A673 (cell line): ENCODE measurements around the gene FGR. TPM values are rescaled to one million over a fixed set of nuclear protein-coding genes. Genes with fewer than 3 reads are reported as not detected.

Experiments
- BruUV-seq: library from RNA; stranded (reverse); fragments of 400-500 nt; replicated peaks from 2 replicates; lab custom pipeline; 2021; lab: Mats Ljungman, UMichigan
- CTCF ChIA-PET: fragments of 300-600 bp; sonication (Branson Sonifier 250); formaldehyde crosslinking; loops from one replicate; lab custom pipeline; 2022; ENCODE audit warnings: antibody characterized with exemption; lab: Charles Lee
- POLR2A ChIA-PET: fragments of 300-600 bp; sonication (Branson Sonifier 250); formaldehyde crosslinking; loops from one replicate; lab custom pipeline; 2022; ENCODE audit warnings: antibody characterized with exemption; ENCODE audit not compliant: low non-redundant PET; lab: Charles Lee
- DNase-seq: peaks from one replicate; pipeline ENCODE4 v3.0.0-alpha.2; 2015; ENCODE audit warnings: low spot score
- H3K27ac ChIP-seq: fragments of 200-600 bp; sonication (generic); 2 replicates; pipeline ENCODE4 v1.5.1; 2016; ENCODE audit warnings: mixed run types, low read depth, mild to moderate bottlenecking, mixed read lengths, antibody characterized with exemption, low read length; ENCODE audit not compliant: poor library complexity, severe bottlenecking
- H3K27me3 ChIP-seq: fragments of 200-600 bp; sonication (generic); replicated peaks from 2 replicates; pipeline ENCODE4 v1.6.1; 2017; ENCODE audit warnings: mixed run types, low read depth, mild to moderate bottlenecking, mixed read lengths, antibody characterized with exemption, low read length; ENCODE audit not compliant: insufficient read depth, poor library complexity
- H3K36me3 ChIP-seq: fragments of 200-600 bp; sonication (generic); 2 replicates; pipeline ENCODE4 v1.6.1; 2016; ENCODE audit warnings: mixed run types, mild to moderate bottlenecking, mixed read lengths, antibody characterized with exemption, low read length; ENCODE audit not compliant: insufficient read depth, poor library complexity, severe bottlenecking
- H3K4me1 ChIP-seq: fragments of 200-600 bp; sonication (generic); 2 replicates; pipeline ENCODE4 v1.6.1; 2017; ENCODE audit warnings: mixed run types, mild to moderate bottlenecking, mixed read lengths, antibody characterized with exemption, low read length; ENCODE audit not compliant: insufficient read depth, poor library complexity, severe bottlenecking
- H3K4me3 ChIP-seq: fragments of 200-600 bp; sonication (generic); 2 replicates; pipeline ENCODE4 v1.5.1; 2016; ENCODE audit warnings: low read depth, mixed run types, mild to moderate bottlenecking, mixed read lengths, low read length; ENCODE audit not compliant: poor library complexity, severe bottlenecking
- H3K9me3 ChIP-seq: fragments of 200-600 bp; sonication (generic); 2 replicates; pipeline ENCODE4 v1.6.1; 2016; ENCODE audit warnings: mixed run types, low read depth, mild to moderate bottlenecking, mixed read lengths, antibody characterized with exemption, low read length; ENCODE audit not compliant: poor library complexity, severe bottlenecking
- EZH2 ChIP-seq: fragments of 200-600 bp; sonication (generic); IDR thresholded peaks from 2 replicates; pipeline ENCODE4 v1.6.1; 2017; ENCODE audit warnings: borderline replicate concordance, low read depth, mild to moderate bottlenecking, mixed read lengths, antibody characterized with exemption, low read length; ENCODE audit not compliant: poor library complexity, severe bottlenecking
- intact Hi-C: fragments of 100-400 bp; cut with micrococcal nuclease; formaldehyde crosslinking; loops from one replicate; pipeline ENCODE4 v1.10.0; 2022; ENCODE audit not compliant: unreplicated experiment
- total RNA-seq: library from RNA; stranded (reverse); gene quantifications from 2 replicates; pipeline ENCODE4 v1.2.3, GENCODE V29; 2021
- TF ChIP-seq, protein P1 (sequence below): fragments of 300-800, 200-600 bp; sonication (generic); conservative IDR thresholded peaks from 2 replicates; pipeline ENCODE4 v1.5.1; 2017; ENCODE audit warnings: low read depth, mild to moderate bottlenecking, antibody characterized with exemption, low read length, moderate library complexity, mixed read lengths

Gene FGR
- total RNA-seq, 1 experiment from 2014 or later, result not detected

DNA sequence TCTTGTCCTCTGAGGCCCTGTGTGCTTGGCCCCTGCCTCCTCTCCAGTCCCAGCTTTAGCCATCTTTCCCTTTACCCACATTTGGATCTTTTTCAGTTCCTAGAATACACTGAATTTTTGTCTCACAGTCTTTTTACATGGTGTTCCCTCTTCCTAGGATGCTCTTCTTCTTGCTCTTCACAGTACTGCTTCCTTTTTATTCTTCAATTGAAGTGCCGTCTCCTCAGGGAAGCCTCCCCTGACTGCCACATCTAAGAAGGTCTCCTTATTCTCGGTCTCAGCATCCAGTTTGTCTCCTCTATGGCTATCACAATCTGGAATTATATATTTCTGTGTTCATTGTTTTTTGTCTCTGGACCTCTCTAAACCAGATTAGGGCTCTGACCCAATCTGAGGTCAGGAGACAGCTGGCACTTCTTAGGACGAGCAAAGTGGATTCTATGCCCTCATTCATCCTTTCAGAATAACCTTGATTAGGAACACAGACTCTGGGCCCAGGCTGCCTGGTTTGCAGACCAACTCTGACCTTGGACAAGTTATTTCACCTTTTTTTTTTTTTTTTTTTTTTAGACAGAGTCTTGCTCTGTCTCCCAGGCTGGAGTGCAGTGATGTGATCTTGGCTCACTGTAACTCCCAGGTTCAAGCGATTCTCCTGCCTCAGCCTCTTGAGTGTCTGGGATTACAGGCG, 3.2 kb upstream of the FGR start:
- POLR2A ChIA-PET, result no interaction called here
- intact Hi-C loops, result no loop called here
- DNase-seq, result no peak

DNA sequence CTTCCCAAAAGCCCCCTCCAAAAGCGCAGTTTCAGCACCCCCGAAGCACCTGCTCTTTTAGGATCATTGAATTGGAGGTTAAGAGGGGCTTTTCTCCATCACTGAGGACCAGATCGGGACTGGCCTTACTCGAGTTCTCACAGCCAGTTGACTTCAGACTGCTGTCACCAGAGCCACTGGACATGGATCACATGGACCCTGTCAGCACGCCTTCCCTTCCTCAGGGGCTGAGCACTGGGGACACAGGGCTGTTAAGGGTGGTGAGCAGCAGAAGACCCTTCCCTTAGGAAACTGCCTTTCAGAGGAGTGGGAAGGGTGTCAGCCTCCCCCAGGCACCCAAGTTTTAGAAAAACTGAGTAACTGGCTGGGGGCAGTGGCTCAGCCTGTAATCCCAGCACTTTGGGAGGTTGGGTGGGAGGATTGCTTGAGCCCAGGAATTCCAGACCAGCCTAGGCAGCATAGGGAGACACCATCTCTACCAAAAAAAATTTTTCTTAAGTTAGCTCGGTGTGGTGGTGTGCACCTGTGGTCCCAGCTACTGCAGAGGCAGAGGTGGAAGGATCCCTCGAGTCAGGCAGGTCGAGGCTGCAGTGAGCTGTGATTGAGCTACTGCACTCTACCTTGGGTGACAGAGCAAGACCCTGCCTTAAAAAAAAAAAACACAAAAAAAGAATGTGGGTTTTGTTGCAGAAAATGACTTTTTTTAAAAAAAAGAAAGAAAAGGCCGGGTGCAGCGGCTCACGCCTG, 584 bp upstream of the FGR start:
- no TSS peak for BruUV-seq
- H3K9me3 ChIP-seq, result no peaks in the 10 kb centered on the region
- TF ChIP-seq EZH2, result no peak
- TF ChIP-seq, protein P1, sequence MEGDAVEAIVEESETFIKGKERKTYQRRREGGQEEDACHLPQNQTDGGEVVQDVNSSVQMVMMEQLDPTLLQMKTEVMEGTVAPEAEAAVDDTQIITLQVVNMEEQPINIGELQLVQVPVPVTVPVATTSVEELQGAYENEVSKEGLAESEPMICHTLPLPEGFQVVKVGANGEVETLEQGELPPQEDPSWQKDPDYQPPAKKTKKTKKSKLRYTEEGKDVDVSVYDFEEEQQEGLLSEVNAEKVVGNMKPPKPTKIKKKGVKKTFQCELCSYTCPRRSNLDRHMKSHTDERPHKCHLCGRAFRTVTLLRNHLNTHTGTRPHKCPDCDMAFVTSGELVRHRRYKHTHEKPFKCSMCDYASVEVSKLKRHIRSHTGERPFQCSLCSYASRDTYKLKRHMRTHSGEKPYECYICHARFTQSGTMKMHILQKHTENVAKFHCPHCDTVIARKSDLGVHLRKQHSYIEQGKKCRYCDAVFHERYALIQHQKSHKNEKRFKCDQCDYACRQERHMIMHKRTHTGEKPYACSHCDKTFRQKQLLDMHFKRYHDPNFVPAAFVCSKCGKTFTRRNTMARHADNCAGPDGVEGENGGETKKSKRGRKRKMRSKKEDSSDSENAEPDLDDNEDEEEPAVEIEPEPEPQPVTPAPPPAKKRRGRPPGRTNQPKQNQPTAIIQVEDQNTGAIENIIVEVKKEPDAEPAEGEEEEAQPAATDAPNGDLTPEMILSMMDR, result no peak
- POLR2A ChIA-PET, result no interaction called here
- no peak for DNase-seq
- H3K4me1 ChIP-seq, result no peaks in the 10 kb centered on the region
- H3K36me3 ChIP-seq, result no peaks in the 10 kb centered on the region
- intact Hi-C loops, result no loop called here
- no peak overlapping the region for H3K27ac ChIP-seq
- CTCF ChIA-PET, result no interaction called here
- H3K27me3 ChIP-seq, result no peaks in the 10 kb centered on the region
- no peak overlapping the region for H3K4me3 ChIP-seq

More for the DNA sequence above, 3.2 kb upstream of the FGR start:
- Histone ChIP-seq H3K4me3 (no peak overlapping the region), H3K4me1 (no peaks in the 10 kb centered on the region), H3K36me3 (no peaks in the 10 kb centered on the region), H3K27ac (no peak overlapping the region), H3K9me3 (no peaks in the 10 kb centered on the region), H3K27me3 (no peaks in the 10 kb centered on the region)
- no TSS peak for BruUV-seq
- CTCF ChIA-PET, result no interaction called here
- TF ChIP-seq, protein P1, result no peak

DNA sequence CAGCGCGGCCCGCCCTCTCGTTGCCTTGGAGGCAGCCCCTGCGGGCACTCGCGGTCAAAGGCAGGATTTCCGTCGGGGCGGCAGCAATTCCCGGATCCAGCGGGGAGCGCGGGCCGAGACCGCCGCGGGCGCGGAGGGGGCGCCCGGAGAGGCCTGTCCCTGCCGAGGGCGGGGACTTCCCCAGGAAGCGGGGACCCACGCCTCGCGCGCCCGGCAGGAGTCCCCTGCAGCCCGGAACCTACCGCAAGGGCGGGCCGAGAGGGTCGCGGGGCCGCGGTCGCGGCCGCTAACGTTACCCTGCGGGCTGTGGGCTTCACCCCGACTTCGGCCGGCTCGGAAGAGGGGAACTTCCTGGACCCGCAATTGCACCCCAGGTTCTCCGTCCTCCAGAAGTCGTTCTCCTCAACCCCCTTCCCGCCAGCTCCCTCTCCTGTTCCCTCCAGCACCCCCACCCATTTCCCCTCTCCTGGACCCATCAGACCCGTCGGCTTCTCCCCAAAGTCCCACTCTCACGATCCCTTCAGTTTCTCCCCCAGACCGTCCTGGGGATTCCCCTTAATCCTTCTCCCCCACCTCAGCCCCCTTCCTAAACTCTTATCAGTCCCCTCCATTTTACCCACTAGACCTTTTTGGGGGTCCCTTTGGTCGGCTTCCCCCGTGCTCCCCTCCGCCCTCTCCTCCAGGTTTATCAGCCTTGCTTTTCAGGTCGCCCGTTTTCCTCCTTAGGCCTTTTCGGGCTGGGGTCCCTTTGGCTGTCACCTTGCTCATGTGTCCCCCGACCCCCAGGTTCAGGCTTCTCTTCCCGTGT, 604 bp downstream of the FGR start:
- DNase-seq, result no peak
- no peaks in the 10 kb centered on the region for H3K36me3 ChIP-seq
- ChIA-PET CTCF (no interaction called here), POLR2A (no interaction called here)
- intact Hi-C loops, result no loop called here
- H3K9me3 ChIP-seq, result no peaks in the 10 kb centered on the region
- BruUV-seq, result no TSS peak
- no peak overlapping the region for H3K27ac ChIP-seq
- H3K4me3 ChIP-seq, result peak overlapping the region; percentile 38
- TF ChIP-seq EZH2, result no peak
- TF ChIP-seq, protein P1, result no peak
- H3K4me1 ChIP-seq, result no peaks in the 10 kb centered on the region
- H3K27me3 ChIP-seq, result no peaks in the 10 kb centered on the region
